B cell (primary cell): ENCODE results near the gene ZNF622. TPM values are rescaled to one million over a fixed set of nuclear protein-coding genes. Genes with fewer than 3 reads are reported as not detected.

Source experiments
- ATAC-seq: fragments of 200-7000 bp; cut with Tn5 transposase; one replicate; pipeline ENCODE4 v1.10.0; 2021; ENCODE audit warnings: low read depth, mild to moderate bottlenecking, moderate number of reproducible peaks, moderate library complexity
- CTCF ChIA-PET: fragments of 350-600 bp; sonication (Branson Sonifier 250); formaldehyde crosslinking; loops from one replicate; lab custom pipeline; 2021; ENCODE audit warnings: antibody characterized with exemption, inconsistent platforms; lab: Charles Lee
- POLR2A ChIA-PET: fragments of 350-600 bp; sonication (Branson Sonifier 250); formaldehyde crosslinking; loops from one replicate; lab custom pipeline; 2021; ENCODE audit warnings: antibody characterized with exemption; lab: Charles Lee
- DNase-seq: peaks from one replicate; pipeline ENCODE4 v3.0.0; 2013
- H2AFZ ChIP-seq: 2 replicates; pipeline ENCODE4 v1.6.1; 2012; ENCODE audit warnings: mild to moderate bottlenecking, low read depth, low read length; ENCODE audit not compliant: insufficient read depth, poor library complexity, severe bottlenecking
- H3K27ac ChIP-seq, 2 donors: 1 replicate in 1 of 2; 2 replicates in 1 of 2; pipeline ENCODE4 v1.5.1; 2012 to 2013; ENCODE audit warnings: low read length in 2 of 2, mild to moderate bottlenecking in 2 of 2, moderate library complexity in 1 of 2
- H3K27me3 ChIP-seq, 4 experiments: fragments of 200-600 bp in 1 of 4; sonication (generic) in 1 of 4; replicated peaks in 1 of 4; 1 replicate in 2 of 4; 2 replicates in 2 of 4; pipeline versions ENCODE4 v1.6.1 to v1.7.0; 2013 to 2016; ENCODE audit warnings: low read length in 3 of 4, mild to moderate bottlenecking in 2 of 4, mixed read lengths in 1 of 4, moderate library complexity in 1 of 4; ENCODE audit not compliant: insufficient read depth in 4 of 4, control insufficient read depth in 3 of 4; ENCODE audit errors: control extremely low read depth in 1 of 4
- H3K36me3 ChIP-seq, 2 experiments: replicated peaks in 1 of 2; 1 replicate in 1 of 2; 2 replicates in 1 of 2; pipeline versions ENCODE4 v1.6.1 to v1.7.1; 2013; ENCODE audit warnings: low read length in 1 of 2; ENCODE audit not compliant: insufficient read depth in 2 of 2, control insufficient read depth in 1 of 2; ENCODE audit errors: control extremely low read depth in 1 of 2, extremely low read depth in 1 of 2
- H3K4me1 ChIP-seq, 2 donors: fragments of 200-600 bp in 1 of 2; sonication (generic) in 1 of 2; 1 replicate in 1 of 2; 2 replicates in 1 of 2; pipeline versions ENCODE4 v1.5.1 to v1.6.1; 2013 to 2017; ENCODE audit warnings: low read length in 2 of 2; ENCODE audit not compliant: control insufficient read depth in 2 of 2, insufficient read depth in 2 of 2
- H3K4me2 ChIP-seq: replicated peaks from 2 replicates; pipeline ENCODE3; 2012; ENCODE audit warnings: mild to moderate bottlenecking, low read depth, low read length; ENCODE audit not compliant: poor library complexity, severe bottlenecking
- H3K4me3 ChIP-seq, 5 experiments: fragments of 200-600 bp in 1 of 5; sonication (generic) in 1 of 5; 1 replicate in 3 of 5; 2 replicates in 2 of 5; pipeline versions ENCODE4 v1.5.1 to v1.7.0; 2011 to 2016; ENCODE audit warnings: low read length in 4 of 5, mild to moderate bottlenecking in 4 of 5, low read depth in 2 of 5, control low read depth in 1 of 5, moderate library complexity in 1 of 5; ENCODE audit not compliant: insufficient read depth in 1 of 5; ENCODE audit errors: control extremely low read depth in 1 of 5, extremely low read depth in 1 of 5
- H3K79me2 ChIP-seq: fragments of 200-600 bp; sonication (generic); one replicate; pipeline ENCODE4 v1.6.0; 2016; ENCODE audit warnings: low read length; ENCODE audit not compliant: control insufficient read depth, insufficient read depth
- H3K9ac ChIP-seq: fragments of 200-600 bp; sonication (generic); 2 replicates; pipeline ENCODE4 v1.6.1; 2017; ENCODE audit warnings: mild to moderate bottlenecking, low read length, moderate library complexity
- H3K9me3 ChIP-seq, 3 donors: one replicate each; pipeline versions ENCODE4 v1.6.1 to v1.7.1; 2013; ENCODE audit warnings: low read length in 2 of 3; ENCODE audit not compliant: control insufficient read depth in 2 of 3, insufficient read depth in 1 of 3; ENCODE audit errors: control extremely low read depth in 1 of 3
- H4K20me1 ChIP-seq: 2 replicates; pipeline ENCODE4 v1.6.0; 2012; ENCODE audit warnings: mild to moderate bottlenecking, low read length; ENCODE audit not compliant: insufficient read depth, control insufficient read depth, poor library complexity, severe bottlenecking
- H3K27ac Mint-ChIP-seq: one replicate; pipeline ENCODE4 v1.8.0; 2021; ENCODE audit warnings: mixed read lengths
- H3K27me3 Mint-ChIP-seq: one replicate; pipeline ENCODE4 v1.8.0; 2021; ENCODE audit warnings: mixed read lengths
- H3K4me1 Mint-ChIP-seq: one replicate; pipeline ENCODE4 v1.8.0; 2021; ENCODE audit warnings: mixed read lengths
- H3K4me3 Mint-ChIP-seq: one replicate; pipeline ENCODE4 v1.8.0; 2021; ENCODE audit warnings: mixed read lengths
- H3K9me3 Mint-ChIP-seq: one replicate; pipeline ENCODE4 v1.8.0; 2022; ENCODE audit warnings: mixed read lengths; ENCODE audit not compliant: insufficient read depth
- EZH2 ChIP-seq: IDR thresholded peaks from 2 replicates; pipeline ENCODE4 v1.6.1; 2012; ENCODE audit warnings: borderline replicate concordance, low read depth, mild to moderate bottlenecking, moderate library complexity, low read length; ENCODE audit not compliant: insufficient read depth, poor library complexity, severe bottlenecking
- WGBS: methylation state at CpG from one replicate; pipeline ENCODE4 v1.1.5; 2013; ENCODE audit warnings: missing lambda C conversion rate; ENCODE audit not compliant: insufficient coverage; 5-methylcytosine and 5-hydroxymethylcytosine counted together
- intact Hi-C: fragments of 100-400 bp; cut with micrococcal nuclease; formaldehyde crosslinking; loops from one replicate; pipeline ENCODE4 v1.10.0; 2022
- polyA plus RNA-seq: library from polyadenylated mRNA; depleted of rRNA; stranded (reverse); fragments of >200 nt; gene quantifications from 2 replicates; pipeline ENCODE4 v1.2.3, GENCODE V29; 2012
- total RNA-seq, 2 donors: library from RNA; stranded (reverse); fragments of 120-200 nt in 1 of 2; gene quantifications; 1 replicate in 1 of 2; 2 replicates in 1 of 2; pipeline versions ENCODE4 v1.2.3 to v1.2.4, GENCODE V29; 2013 to 2022
- TF ChIP-seq, protein P1 (sequence below): fragments of 200-600 bp; IDR thresholded peaks from one replicate; pipeline ENCODE4 v1.8.0; 2022; ENCODE audit warnings: antibody characterized with exemption, mild to moderate bottlenecking

ZNF622 gene
- total and polyA plus RNA-seq, 2 donors (not counting 1 experiment from before 2014, with no cell fraction given) = 7.5 to 37.1 TPM

DNA sequence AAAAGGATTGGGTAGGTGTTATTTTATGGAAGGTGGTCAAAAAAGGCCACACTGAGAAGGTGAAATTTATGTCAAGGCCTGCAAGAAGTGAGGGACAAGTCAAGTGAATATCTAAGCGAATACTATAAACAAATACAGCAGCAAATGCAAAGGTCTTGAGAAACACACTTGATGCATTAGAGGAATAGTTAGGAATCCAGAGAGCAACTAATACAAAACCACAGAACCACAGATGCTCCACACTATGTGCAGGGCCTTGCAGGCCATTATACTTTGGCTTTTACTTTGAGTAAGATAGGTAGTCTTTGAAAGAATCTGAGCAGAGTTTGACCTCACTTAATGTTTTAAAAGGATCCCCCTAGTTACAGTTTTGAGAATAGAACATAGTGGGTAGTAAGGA is 4.6 kb downstream of the ZNF622 start:
- Mint-ChIP-seq H3K4me3 (no peak overlapping the region), H3K27me3 (no peaks in the 10 kb centered on the region), H3K27ac (no peak overlapping the region), H3K9me3 (no peaks in the 10 kb centered on the region), H3K4me1 (peaks cover 79% of the 10 kb centered on the region)
- ChIA-PET POLR2A (no interaction called here), CTCF (no interaction called here)
- no peaks in the 10 kb centered on the region for H3K27me3 ChIP-seq
- H3K4me3 ChIP-seq = no peak overlapping the region
- no peak for DNase-seq
- peaks cover 4 to 68% of the 10 kb centered on the region in 2 experiments for H3K36me3 ChIP-seq
- no peaks in the 10 kb centered on the region for H3K9me3 ChIP-seq
- H3K27ac ChIP-seq = no peak overlapping the region
- no peak for TF ChIP-seq EZH2
- TF ChIP-seq, protein P1, sequence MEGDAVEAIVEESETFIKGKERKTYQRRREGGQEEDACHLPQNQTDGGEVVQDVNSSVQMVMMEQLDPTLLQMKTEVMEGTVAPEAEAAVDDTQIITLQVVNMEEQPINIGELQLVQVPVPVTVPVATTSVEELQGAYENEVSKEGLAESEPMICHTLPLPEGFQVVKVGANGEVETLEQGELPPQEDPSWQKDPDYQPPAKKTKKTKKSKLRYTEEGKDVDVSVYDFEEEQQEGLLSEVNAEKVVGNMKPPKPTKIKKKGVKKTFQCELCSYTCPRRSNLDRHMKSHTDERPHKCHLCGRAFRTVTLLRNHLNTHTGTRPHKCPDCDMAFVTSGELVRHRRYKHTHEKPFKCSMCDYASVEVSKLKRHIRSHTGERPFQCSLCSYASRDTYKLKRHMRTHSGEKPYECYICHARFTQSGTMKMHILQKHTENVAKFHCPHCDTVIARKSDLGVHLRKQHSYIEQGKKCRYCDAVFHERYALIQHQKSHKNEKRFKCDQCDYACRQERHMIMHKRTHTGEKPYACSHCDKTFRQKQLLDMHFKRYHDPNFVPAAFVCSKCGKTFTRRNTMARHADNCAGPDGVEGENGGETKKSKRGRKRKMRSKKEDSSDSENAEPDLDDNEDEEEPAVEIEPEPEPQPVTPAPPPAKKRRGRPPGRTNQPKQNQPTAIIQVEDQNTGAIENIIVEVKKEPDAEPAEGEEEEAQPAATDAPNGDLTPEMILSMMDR = no peak
- H3K4me2 ChIP-seq = no peak overlapping the region
- ATAC-seq = no peak
- no peak overlapping the region for H3K9ac ChIP-seq
- intact Hi-C loops = loop anchor here (10.0 kb wide), 2 partner anchors 1466 to 1796 kb away; partner anchors contain the start of gene OTULIN
- H3K79me2 ChIP-seq = peaks cover 70% of the 10 kb centered on the region
- H2AFZ ChIP-seq = no peak overlapping the region
- peaks cover 59% of the 10 kb centered on the region for H4K20me1 ChIP-seq
- WGBS = 100% methylated on average over 1 of the region's 1 CpG
- peaks cover 28 to 31% of the 10 kb centered on the region in 2 donors for H3K4me1 ChIP-seq

GRCh38 chr5:16459451-16459850 is 6.1 kb downstream of the ZNF622 start:
- Histone ChIP-seq H3K79me2 (peaks cover 70% of the 10 kb centered on the region), H4K20me1 (peaks cover 65% of the 10 kb centered on the region), H3K27ac (peak overlapping the region in 1 of 2 donors; percentile 17), H3K27me3 (no peaks in the 10 kb centered on the region), H2AFZ (no peak overlapping the region), H3K4me1 (peaks cover 29% of the 10 kb centered on the region in 2 donors), H3K4me2 (no peak overlapping the region), H3K9me3 (no peaks in the 10 kb centered on the region), H3K4me3 (no peak overlapping the region), H3K36me3 (peaks cover 10 to 82% of the 10 kb centered on the region in 2 experiments), H3K9ac (no peak overlapping the region)
- TF ChIP-seq, protein P1 = no peak
- TF ChIP-seq EZH2 = no peak
- POLR2A ChIA-PET = no interaction called here
- Mint-ChIP-seq H3K4me3 (no peak overlapping the region), H3K27me3 (no peaks in the 10 kb centered on the region), H3K9me3 (no peaks in the 10 kb centered on the region), H3K4me1 (peaks cover 77% of the 10 kb centered on the region), H3K27ac (no peak overlapping the region)
- CTCF ChIA-PET = interaction anchor here (0.6 to 1.5 kb wide), 2 partner anchors 31 to 608 kb away, joined by 4 read pairs; no protein-coding TSS in a partner anchor
- ATAC-seq (no peak), DNase-seq (no peak)
- intact Hi-C loops = loop anchor here (5.0 kb wide), 1 partner anchor 1352 kb away; no protein-coding TSS in a partner anchor
